HEK293T (cell line): ENCODE data around the gene MRGPRF.

Experiments used
- SP1 ChIP-seq: fragments of 450-650 bp; IDR thresholded peaks from 2 replicates; pipeline ENCODE4 v1.6.1; 2017
- TARDBP ChIP-seq: fragments of 450-650 bp; IDR thresholded peaks from 2 replicates; pipeline ENCODE4 v1.6.1; 2016

DNA sequence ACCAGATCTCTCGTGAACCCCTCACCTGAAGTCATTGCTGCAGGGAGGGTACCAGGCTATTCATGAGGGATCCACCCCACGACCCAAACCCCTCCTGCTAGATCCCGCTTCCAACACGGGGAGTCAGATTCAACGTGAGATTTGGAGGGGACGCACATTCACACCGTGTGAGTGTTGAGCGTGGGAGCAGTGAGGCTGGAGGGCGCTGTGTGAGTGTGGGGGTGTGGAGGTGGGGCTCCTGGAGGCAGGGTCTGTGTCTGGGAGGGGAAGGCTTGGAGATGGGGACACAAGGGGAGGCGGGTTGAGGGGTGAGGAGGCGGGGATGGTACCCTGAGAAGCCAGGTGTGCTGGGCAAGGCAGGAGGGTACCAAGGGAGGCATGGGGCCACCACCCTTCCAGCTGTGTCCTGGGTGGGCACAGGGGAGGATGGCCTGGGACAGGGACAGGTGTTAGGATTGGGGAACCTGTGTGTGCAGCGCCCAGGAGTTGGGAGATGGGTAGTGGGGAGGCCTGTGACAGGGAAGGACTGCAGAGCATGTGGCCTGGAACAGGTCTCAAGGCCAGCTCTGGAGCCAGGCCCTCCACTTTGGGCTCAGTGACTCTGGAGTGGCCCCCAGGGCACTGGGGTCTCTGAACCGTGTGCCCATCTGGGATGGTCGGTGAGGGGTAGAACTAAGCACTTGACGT, 49.3 kb upstream of the MRGPRF start:
- TF ChIP-seq TARDBP (no peak), SP1 (no peak)
